OCI-LY1 (cell line): ENCODE results near the gene KLHL28.

Source experiments
- CTCF ChIP-seq: fragments of 200-600 bp; sonication (generic), shearing (Covaris generic); IDR thresholded peaks from 2 replicates; pipeline ENCODE4 v1.5.1; 2017; ENCODE audit warnings: mild to moderate bottlenecking, antibody characterized with exemption, low read length, moderate library complexity, mixed read lengths
- EZH2 ChIP-seq: fragments of 200-600 bp; sonication (generic), shearing (Covaris generic); IDR thresholded peaks from 2 replicates; pipeline ENCODE4 v1.8.0; 2017; ENCODE audit warnings: borderline replicate concordance, mixed run types, mild to moderate bottlenecking, antibody characterized with exemption, low read length, moderate library complexity, mixed read lengths

GRCh38 chr14:44935155-44935554 is 26.6 kb downstream of the KLHL28 start:
- TF ChIP-seq CTCF (no peak), EZH2 (no peak)
